Measurements from ENCODE around the gene MYO7B.

Gene MYO7B

DNA sequence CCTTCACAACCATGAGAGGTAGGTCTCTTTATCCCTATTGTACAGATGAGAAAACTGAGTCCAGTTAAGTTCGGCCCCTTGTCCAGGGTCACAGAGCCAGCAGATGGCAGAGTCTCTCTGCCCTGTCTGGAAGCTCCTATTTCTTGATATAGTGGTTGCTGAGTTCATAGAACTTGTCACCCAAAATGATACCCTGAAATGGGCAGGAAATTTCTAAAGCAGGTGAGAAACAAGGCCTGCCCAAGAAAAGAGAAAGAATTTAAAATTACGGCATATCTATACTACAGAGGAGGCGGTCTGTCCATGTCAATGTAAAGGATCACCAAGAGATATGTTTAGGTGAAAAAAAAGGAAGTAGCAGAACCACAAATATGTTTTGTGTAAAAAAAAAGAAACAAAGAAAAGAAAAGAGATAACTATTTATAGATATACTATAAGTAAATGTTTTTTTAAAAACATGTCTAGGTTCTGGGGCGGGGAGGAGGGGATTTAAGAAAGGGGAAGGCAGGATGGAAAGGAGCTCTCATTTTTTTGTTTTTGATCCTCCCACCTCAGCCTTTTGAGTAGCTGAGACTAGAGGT, 39.8 kb downstream of the MYO7B start:
- DNase-seq (ENCODE audit: low read depth): no peak

DNA sequence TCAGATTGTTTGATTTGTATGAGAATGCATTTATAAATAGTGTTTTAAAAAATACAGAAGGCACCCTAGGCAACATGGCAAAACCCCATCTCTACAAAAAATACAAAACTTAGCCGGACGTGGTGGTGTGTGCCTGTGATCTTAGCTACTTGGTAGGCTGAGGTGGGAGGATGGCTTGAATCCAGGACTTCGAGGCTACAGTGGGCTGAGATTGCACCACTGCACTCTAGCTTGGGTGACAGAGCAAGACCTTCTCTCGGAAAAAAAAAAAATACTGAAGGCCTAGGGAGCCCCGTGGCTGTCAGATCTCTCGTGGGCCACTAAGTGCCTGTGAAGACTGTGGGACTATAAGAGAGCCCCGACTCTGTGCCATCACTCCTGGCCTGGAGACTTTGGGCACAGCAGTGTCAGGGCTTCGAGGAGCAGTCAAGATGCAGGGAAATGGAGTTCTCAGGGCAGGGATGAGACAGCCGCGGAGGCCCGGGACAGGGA, 40.5 kb downstream of the MYO7B start:
- no peak for DNase-seq (ENCODE audit: low read depth)

DNA sequence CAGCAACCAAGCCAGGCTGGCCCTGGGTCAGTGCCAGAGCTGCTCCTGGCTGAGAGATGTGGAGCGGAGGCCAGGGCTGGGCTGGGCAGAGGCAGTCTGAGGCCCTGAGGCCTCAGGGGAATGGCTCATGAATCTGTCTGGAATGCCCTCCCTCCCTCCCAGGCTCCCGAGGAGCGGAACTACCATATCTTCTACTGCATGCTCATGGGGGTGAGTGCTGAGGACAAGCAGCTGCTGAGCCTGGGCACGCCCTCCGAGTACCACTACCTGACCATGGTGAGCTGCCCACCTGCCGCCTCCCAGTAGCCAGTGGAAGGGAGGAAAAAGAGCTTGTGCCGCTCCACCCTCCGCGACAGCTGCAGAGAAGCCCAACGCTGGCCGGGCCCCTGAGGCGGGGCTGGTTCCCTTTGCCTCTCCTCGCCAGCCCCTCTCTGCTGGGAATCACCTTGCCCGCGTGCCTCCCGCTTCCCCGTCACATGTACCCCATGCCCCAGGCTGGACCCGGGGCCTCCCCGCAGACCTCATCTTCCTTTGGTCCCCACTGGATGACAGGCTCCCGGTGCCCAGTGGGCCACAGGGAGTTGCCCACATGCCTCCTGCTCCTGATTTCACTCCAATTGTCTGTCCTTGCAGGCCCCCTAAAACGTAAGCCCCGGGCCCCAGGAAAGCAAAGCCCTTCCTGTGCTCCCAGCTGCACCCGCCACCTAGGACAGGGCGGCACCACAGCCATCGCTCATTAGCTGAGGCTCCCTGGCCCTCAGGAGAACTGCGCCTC, 41.1 kb downstream of the MYO7B start:
- DNase-seq (ENCODE audit: low read depth): no peak

DNA sequence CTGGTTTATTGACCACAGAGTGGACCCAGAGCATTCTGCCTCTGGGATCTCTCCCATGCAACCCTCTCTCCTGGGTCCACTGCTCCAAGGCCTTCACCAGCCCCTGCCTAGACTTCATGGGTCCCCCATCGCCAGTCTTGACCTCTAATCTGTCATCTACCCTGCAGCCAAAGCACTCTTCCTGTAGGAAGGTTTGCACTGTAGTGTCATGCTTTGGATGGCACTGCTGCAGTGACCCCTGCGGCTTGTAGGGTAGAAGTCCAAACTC, 41.7 kb downstream of the MYO7B start:
- DNase-seq (ENCODE audit: low read depth): no peak

DNA sequence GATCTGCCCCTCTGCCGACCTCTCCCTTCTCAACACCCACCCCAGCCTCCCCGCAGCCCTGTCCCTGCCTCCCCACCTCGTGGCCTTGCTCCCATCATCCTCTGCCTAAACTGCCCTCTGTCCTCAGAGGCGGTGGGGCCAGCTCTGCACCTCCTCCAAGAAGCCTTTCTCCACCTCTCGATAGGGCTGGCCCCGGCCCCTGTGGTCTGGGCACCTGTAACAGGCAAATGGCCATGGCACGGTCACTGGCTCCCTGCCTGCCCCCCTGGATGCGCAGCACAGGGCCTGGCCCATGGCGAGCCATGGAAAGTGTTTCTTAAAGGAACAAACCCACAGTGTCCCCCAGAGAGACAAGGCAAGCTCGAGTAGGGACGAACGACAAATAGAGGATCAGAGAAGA, 42.0 kb downstream of the MYO7B start:
- DNase-seq (ENCODE audit: low read depth): no peak

DNA sequence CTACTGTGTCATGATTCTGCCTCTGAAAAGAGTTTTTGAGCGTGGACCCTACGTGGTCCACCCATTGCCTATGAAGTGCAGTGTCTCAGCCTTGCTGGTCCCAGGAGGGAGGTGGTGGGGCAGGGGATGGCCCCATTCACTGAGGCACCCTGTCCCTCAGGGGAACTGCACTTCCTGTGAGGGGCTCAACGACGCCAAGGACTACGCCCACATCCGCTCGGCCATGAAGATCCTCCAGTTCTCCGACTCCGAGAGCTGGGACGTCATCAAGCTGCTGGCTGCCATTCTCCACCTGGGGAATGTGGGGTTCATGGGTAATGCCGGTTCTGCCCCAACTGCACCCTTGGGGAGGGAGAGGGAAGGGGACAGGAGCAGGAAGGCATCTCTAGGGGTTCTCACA, 42.5 kb downstream of the MYO7B start:
- DNase-seq (ENCODE audit: low read depth): no peak

DNA sequence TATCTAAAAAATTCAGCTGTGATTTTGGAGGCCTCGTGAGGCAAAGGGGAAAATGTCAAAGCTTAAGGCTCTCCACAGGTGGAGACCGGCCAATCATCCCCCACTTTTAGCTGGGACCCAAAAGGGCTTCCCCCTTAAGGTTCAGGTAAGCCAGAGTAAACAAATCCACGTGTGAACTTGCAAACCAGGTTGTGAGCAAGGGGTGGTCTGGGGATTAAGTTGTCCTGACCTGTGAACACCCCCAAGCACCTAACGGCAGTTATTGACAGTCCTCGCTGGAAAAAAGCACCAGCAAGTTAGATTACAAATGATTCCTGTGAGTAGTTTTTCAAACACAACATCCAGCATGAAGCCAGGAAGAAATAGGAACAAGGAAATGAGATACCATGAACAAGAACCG, 42.9 kb downstream of the MYO7B start:
- no peak for DNase-seq (ENCODE audit: low read depth)

DNA sequence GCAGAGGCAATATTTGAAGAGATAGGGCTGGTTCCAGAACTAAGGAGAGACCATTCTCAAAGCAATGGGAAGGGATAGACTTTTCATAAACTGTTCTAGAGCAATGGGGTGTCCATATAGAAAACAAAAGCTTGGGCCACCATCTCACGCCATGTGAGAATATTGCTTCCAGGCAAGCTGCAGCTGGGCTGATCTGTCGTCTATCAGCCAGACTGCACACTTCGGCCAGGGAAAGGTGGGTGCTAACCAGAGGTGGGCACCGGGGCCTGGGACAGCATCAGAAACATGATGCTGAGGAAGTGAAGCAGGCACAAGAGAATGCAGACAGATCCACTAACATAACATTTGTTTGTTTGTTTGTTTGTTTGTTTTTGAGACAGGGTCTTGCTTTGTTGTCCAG, 43.7 kb downstream of the MYO7B start:
- DNase-seq (ENCODE audit: low read depth): no peak

DNA sequence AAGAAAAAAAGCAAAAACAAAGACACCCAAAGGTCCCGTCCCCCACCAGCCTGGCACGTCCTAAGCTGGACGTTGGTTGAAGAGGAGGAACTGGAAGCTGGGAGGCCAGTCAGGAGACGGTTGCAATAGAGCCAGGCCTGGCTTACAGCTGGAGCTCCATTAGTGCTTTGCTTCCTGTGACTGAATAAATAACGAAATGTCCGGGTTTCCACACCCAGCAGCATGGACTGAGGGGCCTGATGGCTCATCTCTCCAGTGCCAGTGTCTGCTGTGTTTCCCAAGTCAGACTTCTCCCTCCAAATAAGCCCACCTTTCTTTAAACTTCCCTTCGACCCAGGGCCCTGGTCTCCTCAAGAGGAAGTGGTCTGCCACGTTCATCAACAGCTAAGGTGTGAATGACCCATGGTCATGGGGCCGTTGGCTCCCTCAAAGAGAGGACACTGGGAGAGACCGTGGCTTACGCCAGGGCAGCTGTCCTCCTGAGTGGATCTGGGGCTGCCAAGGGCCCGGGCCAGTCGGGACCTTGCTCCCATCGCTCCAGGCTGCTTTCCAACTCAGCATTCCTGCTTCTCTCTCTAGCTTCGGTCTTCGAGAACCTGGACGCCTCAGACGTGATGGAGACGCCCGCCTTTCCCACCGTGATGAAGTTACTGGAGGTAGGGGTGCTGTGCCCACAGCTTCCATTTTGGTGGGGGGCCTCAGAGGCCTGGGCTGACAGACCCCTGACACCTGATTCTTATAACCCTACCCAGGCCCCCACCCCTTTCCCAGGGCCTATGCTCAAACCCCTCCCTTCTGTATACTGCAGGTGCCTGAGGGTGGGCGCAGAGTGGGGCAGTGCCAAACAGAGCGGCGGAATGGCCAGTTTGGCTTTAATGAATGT, 44.9 kb downstream of the MYO7B start:
- DNase-seq (ENCODE audit: low read depth): no peak

DNA sequence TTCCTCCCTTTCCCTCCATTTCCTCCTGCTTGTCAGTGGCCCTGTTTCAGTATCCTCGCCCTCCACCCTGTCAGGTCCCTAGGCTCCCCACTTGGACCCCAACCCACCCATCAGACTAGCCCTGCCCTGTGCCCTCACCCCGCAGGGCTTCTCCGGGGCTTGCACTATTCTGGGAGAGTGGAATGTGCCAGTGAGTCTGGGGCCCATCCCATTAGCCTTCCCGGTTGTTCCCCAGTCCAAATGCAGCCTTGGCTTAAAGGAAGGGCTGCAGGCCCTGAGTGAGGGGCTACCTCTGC, 45.5 kb downstream of the MYO7B start:
- no peak for DNase-seq (ENCODE audit: low read depth)

DNA sequence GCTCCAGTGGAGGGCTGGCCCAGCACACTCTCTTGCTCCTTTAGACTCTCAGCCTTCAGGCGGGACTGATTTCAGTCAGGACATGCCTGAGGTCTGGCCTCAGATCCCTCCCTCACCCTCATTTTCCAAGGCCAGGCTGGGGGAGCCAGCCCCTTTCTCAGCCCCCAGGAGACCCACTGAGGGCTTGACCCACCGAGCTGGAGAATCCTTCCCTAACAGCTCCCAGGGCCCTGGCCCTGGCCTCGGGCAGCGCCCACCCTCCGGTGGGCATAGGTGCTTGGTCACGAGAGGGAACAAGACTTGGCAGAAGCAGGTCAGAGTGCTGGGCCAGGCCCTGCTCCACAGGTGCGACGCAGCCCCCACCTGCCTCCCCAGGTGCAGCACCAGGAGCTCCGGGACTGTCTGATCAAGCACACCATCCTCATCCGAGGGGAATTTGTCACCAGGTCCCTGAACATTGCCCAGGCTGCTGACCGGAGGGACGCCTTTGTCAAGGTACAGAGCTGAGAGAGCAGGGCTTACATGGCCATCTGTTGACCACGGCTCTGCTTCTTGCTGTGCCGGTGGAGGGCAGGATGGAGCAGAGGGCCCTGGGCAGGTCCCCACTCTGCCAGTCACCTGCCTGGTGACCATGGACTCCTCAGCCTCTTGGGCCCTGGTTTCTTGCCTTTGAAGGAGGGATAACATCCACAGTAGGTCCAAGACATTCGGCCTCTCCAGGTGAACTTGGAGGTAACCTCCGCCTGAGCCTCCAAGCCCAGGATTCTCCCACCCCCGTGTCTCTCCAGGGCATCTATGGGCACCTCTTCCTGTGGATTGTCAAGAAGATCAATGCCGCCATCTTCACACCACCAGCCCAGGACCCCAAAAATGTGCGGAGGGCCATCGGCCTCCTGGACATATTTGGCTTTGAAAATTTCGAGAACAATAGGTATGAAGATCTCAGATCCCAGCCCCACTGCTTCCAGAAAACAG, 46.3 kb downstream of the MYO7B start:
- DNase-seq (ENCODE audit: low read depth): no peak

DNA sequence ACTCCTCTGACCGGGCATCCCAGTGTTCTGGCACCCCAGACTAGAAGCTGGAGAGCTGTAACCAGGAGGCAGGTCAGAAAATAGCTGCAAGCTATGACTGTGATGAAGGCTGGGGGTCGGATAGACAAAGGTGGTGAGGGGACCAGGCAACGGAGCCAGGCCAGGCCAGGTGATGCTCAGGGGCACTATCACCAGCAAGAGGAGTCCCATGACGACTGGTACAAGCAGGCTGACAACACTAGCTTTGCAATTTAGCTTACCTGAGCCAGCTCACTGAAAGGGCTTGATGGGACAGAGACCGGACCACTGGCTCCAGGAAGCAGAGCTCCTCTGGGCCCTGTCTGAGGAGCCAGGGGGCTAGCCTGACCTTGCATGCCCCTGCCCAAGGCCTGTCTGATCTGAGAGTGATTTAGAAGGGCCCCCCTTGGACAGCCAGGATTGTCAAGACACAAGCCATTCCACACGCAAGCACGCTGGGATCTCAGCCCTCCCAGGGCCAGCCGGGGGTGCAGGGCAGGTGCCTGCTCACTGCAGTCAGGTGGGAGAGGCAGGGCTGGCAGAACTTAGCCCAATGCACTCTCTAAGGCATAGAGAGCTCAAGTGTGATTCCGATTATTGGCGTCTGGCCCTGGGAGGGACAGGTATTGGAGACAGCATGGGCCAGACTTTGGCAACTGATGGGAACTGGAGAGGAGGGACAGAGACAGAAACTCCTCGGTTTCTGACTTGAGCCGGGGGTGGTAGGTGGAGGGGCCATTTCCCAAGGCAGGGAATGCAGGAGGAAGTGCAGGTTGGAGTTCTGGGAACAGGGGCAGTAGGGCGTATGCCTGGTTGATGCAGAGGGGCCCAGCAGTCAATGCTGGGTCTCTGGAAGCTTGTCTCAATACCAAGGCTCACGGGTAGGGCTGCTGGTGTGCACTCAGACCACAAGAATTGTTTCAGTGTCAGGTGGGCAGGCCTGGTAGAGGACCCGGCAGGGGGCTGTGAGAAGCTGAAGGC, 47.7 kb downstream of the MYO7B start:
- no peak for DNase-seq (ENCODE audit: low read depth)

DNA sequence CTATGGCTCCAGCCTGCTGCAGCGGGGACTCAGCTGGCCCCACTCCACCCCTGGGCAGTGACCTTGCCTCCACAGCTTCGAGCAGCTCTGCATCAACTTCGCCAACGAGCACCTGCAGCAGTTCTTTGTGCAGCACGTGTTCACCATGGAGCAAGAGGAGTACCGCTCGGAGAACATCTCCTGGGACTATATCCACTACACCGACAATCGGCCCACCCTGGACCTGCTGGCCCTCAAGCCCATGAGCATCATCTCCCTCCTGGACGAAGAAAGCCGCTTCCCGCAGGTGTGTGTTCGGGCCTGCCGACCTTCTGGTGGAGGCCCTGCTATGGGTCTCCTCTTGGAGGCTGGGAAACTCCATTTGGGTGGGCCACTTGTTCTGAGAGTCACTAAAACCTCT, 48.6 kb downstream of the MYO7B start:
- DNase-seq (ENCODE audit: low read depth): no peak

DNA sequence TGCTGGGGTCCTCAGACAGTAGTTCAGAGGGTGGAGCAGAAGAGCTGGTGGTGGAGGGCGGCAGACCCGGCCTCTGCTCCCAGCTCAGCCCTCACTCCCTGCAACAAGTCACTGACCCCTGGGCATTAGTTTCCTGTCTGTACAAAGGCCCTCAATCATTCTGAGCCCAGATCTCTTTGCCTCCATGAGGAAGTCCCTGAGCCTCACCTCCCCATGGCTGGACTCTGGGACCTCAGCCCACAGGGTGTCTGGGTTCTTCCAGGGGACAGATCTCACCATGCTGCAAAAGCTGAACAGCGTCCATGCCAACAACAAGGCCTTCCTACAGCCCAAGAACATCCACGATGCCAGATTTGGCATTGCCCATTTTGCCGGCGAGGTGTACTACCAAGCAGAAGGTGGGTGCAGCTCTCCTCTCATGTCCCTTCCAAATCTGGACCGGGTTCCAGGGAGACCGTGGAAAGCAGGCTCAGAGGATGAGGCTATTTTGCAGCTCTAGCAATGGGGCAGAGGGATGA, 49.1 kb downstream of the MYO7B start:
- no peak for DNase-seq (ENCODE audit: low read depth)

DNA sequence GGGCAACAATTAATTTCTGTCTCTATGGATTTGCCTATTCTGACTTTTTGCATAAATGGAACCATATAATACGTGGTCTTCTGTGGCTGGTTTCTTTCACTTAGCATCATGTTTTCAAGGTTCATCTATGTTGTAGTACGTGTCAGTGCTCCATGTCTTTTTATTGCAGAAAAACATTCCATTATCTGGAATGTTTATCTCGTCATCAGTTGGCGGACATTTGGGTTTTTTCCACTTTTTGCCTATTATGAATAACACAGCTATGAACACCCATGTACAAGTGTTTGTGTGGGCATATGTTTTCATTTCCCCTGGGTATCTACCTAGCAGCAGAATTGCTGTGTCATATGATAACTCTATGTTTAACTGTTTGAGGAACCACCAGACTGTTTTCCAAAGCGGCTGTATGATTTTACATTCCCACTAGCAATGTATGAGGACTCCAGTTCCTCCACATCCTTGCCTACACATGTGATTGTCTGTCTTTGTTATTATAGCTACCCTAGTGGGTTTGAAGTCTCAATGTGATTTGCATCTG, 49.9 kb downstream of the MYO7B start:
- DNase-seq (ENCODE audit: low read depth): no peak

DNA sequence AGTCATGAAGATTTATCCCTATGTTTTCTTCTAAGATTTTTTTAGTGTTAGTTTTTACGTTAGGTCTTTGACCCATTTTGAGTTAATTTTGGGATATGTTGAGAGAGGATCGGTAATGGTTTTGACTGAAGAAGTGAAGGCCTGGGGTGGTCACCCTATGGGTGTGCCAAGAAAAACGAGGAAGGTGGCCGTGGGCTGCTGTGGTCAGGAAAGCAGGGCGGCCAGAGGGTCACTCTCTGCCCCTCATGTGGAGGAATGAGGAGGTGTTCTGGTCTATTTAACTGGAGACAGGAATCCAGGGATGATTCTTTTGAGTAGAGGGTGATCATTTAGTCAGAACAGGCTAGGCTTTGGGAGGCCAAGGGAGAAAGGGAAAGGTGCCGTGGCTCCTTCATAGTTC, 50.7 kb downstream of the MYO7B start:
- no peak for DNase-seq (ENCODE audit: low read depth)

DNA sequence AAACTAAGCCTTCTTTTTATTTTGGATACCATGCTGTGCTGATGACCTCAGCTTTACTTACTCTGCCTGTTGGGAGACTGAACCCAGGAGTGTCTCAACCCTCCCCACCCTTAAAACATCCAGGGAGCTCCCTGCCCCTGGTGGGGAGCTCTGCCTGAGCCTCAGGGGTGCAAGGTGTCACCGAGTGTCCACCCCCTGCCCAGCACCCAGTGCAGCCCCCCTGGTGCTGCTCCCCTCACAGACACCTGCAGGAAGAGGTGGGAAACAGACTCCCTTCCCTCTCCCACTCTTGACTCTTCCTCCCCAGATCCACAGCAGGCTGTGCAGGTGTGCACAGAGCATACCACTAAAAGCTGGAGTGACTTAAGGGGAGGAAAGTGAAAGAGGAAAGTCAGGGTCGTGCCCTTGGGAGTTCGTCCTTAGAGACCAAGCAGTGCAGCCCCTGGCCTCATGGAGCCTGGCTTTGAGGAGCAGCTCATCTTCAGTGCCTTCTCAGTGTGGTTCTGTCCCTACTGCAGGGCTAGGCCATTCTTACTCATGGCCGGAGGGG, 51.3 kb downstream of the MYO7B start:
- no peak for DNase-seq (ENCODE audit: low read depth)

DNA sequence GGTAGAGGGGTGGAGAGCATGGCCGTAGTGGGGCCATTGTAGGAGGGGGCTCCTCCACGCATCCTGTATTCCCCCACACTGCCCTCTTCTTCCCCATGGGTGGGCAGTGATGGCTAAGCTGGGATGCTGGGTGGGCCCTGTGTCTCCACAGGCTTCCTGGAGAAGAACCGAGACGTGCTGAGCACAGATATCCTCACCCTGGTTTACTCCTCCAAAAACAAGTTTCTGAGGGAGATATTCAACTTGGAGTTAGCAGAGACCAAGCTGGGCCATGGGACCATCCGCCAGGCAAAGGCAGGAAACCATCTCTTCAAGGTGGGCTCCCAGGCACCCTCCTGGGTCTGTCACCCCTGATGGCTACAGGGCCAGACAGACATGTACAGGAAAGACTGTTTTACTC, 52.8 kb downstream of the MYO7B start:
- no peak for DNase-seq (ENCODE audit: low read depth)

DNA sequence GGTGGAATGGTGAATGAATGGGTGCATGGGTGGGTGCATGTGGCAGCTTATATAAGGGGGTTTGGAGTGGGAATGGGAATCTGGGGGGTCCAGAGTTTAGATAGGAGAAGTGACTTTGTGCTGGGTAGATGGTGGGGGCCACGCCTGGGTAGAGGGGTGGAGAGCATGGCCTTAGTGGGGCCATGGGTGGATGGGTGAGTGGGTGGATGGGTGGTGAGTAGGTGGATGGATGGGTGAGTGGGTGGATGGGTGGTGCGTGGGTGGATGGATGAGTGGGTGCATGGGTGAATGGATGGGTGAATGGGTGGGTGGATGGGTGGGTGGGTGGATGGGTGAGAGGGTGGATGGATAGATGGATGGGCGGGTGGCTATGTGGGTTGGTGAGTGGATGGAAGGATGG, 53.9 kb downstream of the MYO7B start:
- no peak for DNase-seq (ENCODE audit: low read depth)

DNA sequence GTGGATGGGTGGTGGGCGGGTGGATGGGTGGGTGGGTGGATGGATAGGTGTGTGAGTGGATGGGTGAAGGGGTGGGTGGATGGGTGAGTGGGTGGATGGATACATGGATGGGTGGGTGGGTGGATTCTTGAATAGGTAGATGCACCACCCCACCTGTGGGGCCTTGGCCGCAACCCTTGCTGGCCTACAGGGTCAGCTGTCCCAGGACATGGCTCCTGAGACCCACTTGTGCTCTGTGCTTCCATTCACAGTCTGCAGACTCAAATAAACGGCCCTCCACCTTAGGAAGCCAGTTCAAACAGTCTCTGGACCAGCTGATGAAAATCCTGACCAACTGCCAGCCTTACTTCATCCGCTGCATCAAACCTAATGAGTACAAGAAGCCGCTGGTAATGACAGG, 54.4 kb downstream of the MYO7B start:
- no peak for DNase-seq (ENCODE audit: low read depth)

Data from stimulated activated CD8-positive, alpha-beta memory T cell treated with anti-CD3 and anti-CD28 coated beads, Interleukin-7, amount 100 ng/mL, for 24 hours (primary cell).